ENCODE results near the gene HSDL1.

HSDL1 gene

DNA sequence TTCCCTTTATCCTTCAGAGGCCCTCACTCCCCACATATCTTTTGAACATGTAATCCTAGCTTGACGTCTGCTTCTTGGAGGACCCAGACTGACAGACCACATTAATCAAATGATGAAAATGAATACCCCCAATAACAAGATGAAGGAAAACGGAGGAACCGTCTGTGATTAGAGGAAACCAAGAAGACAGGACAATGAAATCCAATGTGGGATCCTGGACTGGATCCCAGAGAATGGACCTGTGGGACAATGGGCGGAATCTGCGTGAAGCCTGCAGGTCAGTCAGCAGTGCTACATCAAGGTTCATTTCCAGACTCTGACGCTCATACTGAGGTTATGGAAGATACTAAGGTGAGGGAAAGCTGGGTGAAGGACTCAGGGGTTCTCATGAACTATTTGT, 64.2 kb downstream of the HSDL1 start:
- DNase-seq: no peak

DNA sequence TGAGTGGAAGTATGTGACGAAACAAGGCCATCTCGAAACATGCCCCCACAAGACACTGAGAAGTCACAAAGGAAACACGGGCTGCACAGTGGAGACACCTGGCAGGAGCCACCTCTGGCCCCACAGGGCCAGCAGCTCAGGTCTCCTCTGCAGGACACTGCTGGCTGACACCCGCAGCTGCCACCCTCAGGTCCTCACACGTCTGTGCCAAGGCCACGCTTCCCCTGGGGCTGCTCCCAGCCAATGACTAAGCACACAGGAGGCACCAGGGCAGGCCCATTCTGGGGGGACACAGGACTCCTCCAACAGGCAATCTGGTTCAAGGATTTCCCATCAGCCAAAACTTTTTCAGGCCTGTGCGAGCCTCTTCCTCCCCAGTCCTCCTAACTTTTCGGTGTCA, 64.6 kb downstream of the HSDL1 start:
- no peak for DNase-seq

DNA sequence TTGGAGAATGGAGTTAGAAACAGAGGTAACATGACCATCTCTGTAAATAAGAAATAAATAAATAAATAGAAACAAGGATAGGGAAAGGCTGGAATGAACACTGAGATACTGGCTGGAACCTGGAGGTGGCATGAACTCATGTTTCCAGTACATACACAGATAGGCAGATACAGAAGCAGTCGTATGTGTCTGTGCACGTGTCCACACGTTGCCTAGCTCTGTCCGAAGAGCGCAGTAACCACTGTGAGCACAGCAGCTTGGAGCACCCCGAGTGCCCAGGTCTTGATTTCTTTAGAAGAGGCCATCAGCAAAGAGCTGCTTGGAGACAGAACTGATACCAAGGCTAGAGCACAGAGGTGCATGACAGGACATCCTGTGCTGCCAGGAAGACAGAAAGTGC, 65.3 kb downstream of the HSDL1 start:
- DNase-seq: no peak

DNA sequence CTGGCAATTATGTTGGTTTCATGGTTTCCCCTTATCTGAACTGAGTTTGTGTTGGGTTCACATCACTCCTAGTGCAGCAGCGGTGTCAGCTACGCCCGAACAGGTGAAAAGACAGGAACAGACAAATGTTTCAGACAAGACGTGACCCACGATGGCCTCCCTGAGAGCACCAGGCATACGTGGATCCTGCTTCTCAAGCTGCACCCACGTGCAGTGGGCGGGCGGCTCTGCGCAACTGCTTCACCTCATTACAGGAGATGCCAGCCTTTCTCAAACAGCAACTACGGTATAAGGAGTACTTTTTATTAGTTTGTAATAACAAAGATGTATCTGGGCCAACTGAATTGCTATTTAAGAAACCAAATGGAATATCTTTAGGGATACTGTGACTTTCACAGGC, 69.6 kb downstream of the HSDL1 start:
- DNase-seq: no peak

DNA sequence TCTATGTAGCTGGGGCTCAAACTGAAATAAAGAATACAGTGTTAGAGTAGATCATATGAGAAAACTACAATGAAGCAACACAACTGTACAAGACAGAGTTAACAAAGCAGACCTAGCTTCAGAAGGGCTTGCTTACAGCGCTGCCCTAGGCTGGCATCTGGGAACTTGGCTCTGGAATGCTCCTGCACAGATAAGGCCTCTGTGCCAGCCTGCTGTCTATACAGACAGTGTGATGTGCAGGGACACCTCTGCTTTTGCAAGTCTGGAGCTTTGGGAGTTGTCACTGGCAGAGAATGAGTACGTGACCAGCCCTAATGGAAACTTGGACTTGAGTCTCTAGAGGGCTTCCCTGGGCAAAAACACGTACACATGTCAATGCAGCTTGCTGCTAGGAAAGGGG, 70.3 kb downstream of the HSDL1 start:
- DNase-seq: no peak
